Measurements from ENCODE around the gene SF3A1. TPM values are rescaled to one million over a fixed set of nuclear protein-coding genes. Genes with fewer than 3 reads are reported as not detected.

The SF3A1 gene
- total RNA-seq, 2 donors from 2014 or later: 191 to 195 TPM

DNA sequence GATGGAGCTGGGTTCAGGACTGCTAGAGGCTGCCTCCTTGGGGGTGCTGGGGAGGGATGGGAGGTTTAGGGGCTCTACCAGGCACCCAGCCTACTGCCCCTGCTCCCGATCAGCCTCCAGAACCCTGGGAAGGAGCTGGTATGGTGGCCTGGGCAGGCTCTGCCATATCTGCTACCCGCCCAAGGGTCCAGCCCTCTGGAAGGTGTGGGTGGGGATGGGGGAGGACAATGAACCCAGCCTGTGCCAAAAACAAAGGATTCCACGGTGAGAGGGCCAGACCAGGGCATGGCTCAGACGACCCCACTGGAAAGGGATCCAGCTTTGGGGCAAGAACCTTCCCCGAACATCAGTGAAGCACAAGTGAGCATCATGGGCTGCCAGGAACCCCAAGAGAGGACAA, 70.4 kb downstream of the SF3A1 start:
- no peak overlapping the region for H3K27ac ChIP-seq (ENCODE audit: low read depth, low read length)
- H3K4me3 ChIP-seq (ENCODE audit: low read length): no peak overlapping the region
- H3K9ac ChIP-seq (ENCODE audit: extremely low read depth, low read length, poor library complexity, severe bottlenecking): no peak overlapping the region
- Mint-ChIP-seq H3K27ac (no peak overlapping the region), H3K4me1 (peaks cover 10% of the 10 kb centered on the region), H3K9me3 (no peaks in the 10 kb centered on the region), H3K27me3 (ENCODE audit: insufficient read depth) (no peaks in the 10 kb centered on the region), H3K36me3 (ENCODE audit: low read depth) (peaks cover 1% of the 10 kb centered on the region), H3K4me3 (no peak overlapping the region)
- H3K27me3 ChIP-seq (ENCODE audit: control insufficient read depth, insufficient read depth, low read length, poor library complexity, severe bottlenecking): no peaks in the 10 kb centered on the region
- H3K9me3 ChIP-seq (ENCODE audit: control insufficient read depth, low read length): no peaks in the 10 kb centered on the region
- peaks cover 2% of the 10 kb centered on the region for H3K36me3 ChIP-seq (ENCODE audit: control insufficient read depth, insufficient read depth, low read length)
- no peak for DNase-seq
- peaks cover 10% of the 10 kb centered on the region for H3K4me1 ChIP-seq (ENCODE audit: control insufficient read depth, insufficient read depth, low read length)
- 86 to 89% methylated on average over 5 of the region's 5 CpGs for WGBS, 2 experiments (ENCODE audit: insufficient coverage in 1 of 2, insufficient read length in 1 of 2)
- TF ChIP-seq, protein P1, sequence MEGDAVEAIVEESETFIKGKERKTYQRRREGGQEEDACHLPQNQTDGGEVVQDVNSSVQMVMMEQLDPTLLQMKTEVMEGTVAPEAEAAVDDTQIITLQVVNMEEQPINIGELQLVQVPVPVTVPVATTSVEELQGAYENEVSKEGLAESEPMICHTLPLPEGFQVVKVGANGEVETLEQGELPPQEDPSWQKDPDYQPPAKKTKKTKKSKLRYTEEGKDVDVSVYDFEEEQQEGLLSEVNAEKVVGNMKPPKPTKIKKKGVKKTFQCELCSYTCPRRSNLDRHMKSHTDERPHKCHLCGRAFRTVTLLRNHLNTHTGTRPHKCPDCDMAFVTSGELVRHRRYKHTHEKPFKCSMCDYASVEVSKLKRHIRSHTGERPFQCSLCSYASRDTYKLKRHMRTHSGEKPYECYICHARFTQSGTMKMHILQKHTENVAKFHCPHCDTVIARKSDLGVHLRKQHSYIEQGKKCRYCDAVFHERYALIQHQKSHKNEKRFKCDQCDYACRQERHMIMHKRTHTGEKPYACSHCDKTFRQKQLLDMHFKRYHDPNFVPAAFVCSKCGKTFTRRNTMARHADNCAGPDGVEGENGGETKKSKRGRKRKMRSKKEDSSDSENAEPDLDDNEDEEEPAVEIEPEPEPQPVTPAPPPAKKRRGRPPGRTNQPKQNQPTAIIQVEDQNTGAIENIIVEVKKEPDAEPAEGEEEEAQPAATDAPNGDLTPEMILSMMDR (conservative IDR thresholded peaks at IDR 0.05): no peak

- H3K36me3 ChIP-seq (ENCODE audit: control insufficient read depth, insufficient read depth, low read length): no peaks in the 10 kb centered on the region
- H3K27ac Mint-ChIP-seq: no peak overlapping the region
- no peak overlapping the region for H3K9ac ChIP-seq (ENCODE audit: extremely low read depth, low read length, poor library complexity, severe bottlenecking)
- TF ChIP-seq, protein P1 (conservative IDR thresholded peaks at IDR 0.05): no peak
- H3K9me3 ChIP-seq (ENCODE audit: control insufficient read depth, low read length): no peaks in the 10 kb centered on the region
- H3K4me1 Mint-ChIP-seq: peaks cover 10% of the 10 kb centered on the region
- no peaks in the 10 kb centered on the region for H3K27me3 ChIP-seq (ENCODE audit: control insufficient read depth, insufficient read depth, low read length, poor library complexity, severe bottlenecking)
- peaks cover 10% of the 10 kb centered on the region for H3K4me1 ChIP-seq (ENCODE audit: control insufficient read depth, insufficient read depth, low read length)
- H3K9me3 Mint-ChIP-seq: no peaks in the 10 kb centered on the region
- no peak overlapping the region for H3K27ac ChIP-seq (ENCODE audit: low read depth, low read length)
- no peak overlapping the region for H3K4me3 Mint-ChIP-seq
- no peaks in the 10 kb centered on the region for H3K36me3 Mint-ChIP-seq (ENCODE audit: low read depth)
- no peak for DNase-seq
- H3K27me3 Mint-ChIP-seq (ENCODE audit: insufficient read depth): no peaks in the 10 kb centered on the region
- H3K4me3 ChIP-seq (ENCODE audit: low read length): no peak overlapping the region
- WGBS, 2 experiments (ENCODE audit: insufficient coverage in 1 of 2, insufficient read length in 1 of 2): 93 to 100% methylated on average over 2 to 7 of the region's 8 CpGs
Observed at GRCh38 chr22:30285846-30286200, 70.9 kb downstream of the SF3A1 start.

- Histone ChIP-seq H3K4me3 (ENCODE audit: low read length) (no peak overlapping the region), H3K27me3 (ENCODE audit: control insufficient read depth, insufficient read depth, low read length, poor library complexity, severe bottlenecking) (no peaks in the 10 kb centered on the region), H3K27ac (ENCODE audit: low read depth, low read length) (no peak overlapping the region), H3K9me3 (ENCODE audit: control insufficient read depth, low read length) (no peaks in the 10 kb centered on the region), H3K9ac (ENCODE audit: extremely low read depth, low read length, poor library complexity, severe bottlenecking) (no peak overlapping the region), H3K4me1 (ENCODE audit: control insufficient read depth, insufficient read depth, low read length) (peaks cover 6% of the 10 kb centered on the region), H3K36me3 (ENCODE audit: control insufficient read depth, insufficient read depth, low read length) (no peaks in the 10 kb centered on the region)
- H3K4me1 Mint-ChIP-seq: peaks cover 8% of the 10 kb centered on the region
- no peaks in the 10 kb centered on the region for H3K9me3 Mint-ChIP-seq
- no peak overlapping the region for H3K27ac Mint-ChIP-seq
- WGBS, 2 experiments (ENCODE audit: insufficient coverage in 1 of 2, insufficient read length in 1 of 2): 93 to 95% methylated on average over 15 to 27 of the region's 27 CpGs
- no peaks in the 10 kb centered on the region for H3K36me3 Mint-ChIP-seq (ENCODE audit: low read depth)
- no peak overlapping the region for H3K4me3 Mint-ChIP-seq
- TF ChIP-seq, protein P1 (conservative IDR thresholded peaks at IDR 0.05): no peak
- no peaks in the 10 kb centered on the region for H3K27me3 Mint-ChIP-seq (ENCODE audit: insufficient read depth)
- no peak for DNase-seq
Observed at GRCh38 chr22:30285176-30285845, 71.4 kb downstream of the SF3A1 start.
